MM.1S (cell line): Measurements from ENCODE around the gene IZUMO1R.

ENCODE experiments used
- DNase-seq: peaks from one replicate; pipeline ENCODE4 v3.0.0-alpha.2; 2015
- H2AFZ ChIP-seq: fragments of 300-600 bp; sonication (generic); 2 replicates; pipeline ENCODE4 v1.6.0; 2016; ENCODE audit warnings: antibody characterized with exemption, low read length
- H3F3A ChIP-seq: fragments of 300-600 bp; sonication (generic); 2 replicates; pipeline ENCODE4 v1.6.1; 2016; ENCODE audit warnings: mild to moderate bottlenecking, antibody characterized with exemption, low read length, moderate library complexity, mixed read lengths; ENCODE audit not compliant: insufficient read depth
- H3K27ac ChIP-seq: fragments of 300-600 bp; sonication (generic); 2 replicates; pipeline ENCODE4 v1.5.1; 2016; ENCODE audit warnings: mild to moderate bottlenecking, low read length
- H3K27me3 ChIP-seq: fragments of 300-600 bp; sonication (generic); replicated peaks from 2 replicates; pipeline ENCODE4 v1.6.0; 2016; ENCODE audit warnings: low read length; ENCODE audit not compliant: insufficient read depth
- H3K36me3 ChIP-seq: fragments of 300-600 bp; sonication (generic); replicated peaks from 2 replicates; pipeline ENCODE4 v1.6.1; 2016; ENCODE audit warnings: mild to moderate bottlenecking, low read length, mixed read lengths; ENCODE audit not compliant: insufficient read depth
- H3K4me1 ChIP-seq: fragments of 300-600 bp; sonication (generic); 2 replicates; pipeline ENCODE4 v1.6.1; 2016; ENCODE audit warnings: low read length, mixed read lengths
- H3K4me2 ChIP-seq: fragments of 300-600 bp; sonication (generic); 2 replicates; pipeline ENCODE4 v1.6.0; 2016; ENCODE audit warnings: low read depth, low read length
- H3K4me3 ChIP-seq: fragments of 300-600 bp; sonication (generic); 2 replicates; pipeline ENCODE4 v1.5.1; 2016; ENCODE audit warnings: low read length, mixed read lengths
- H3K79me2 ChIP-seq: fragments of 300-600 bp; sonication (generic); 2 replicates; pipeline ENCODE4 v1.6.1; 2016; ENCODE audit warnings: mixed run types, low read length, mixed read lengths
- H3K9ac ChIP-seq: fragments of 300-600 bp; sonication (generic); 2 replicates; pipeline ENCODE4 v1.6.1; 2016; ENCODE audit warnings: low read length, mixed read lengths
- H3K9me2 ChIP-seq: fragments of 300-600 bp; sonication (generic); replicated peaks from 2 replicates; pipeline ENCODE4 v1.6.1; 2016; ENCODE audit warnings: mild to moderate bottlenecking, low read length, mixed read lengths; ENCODE audit not compliant: insufficient read depth
- H3K9me3 ChIP-seq: fragments of 300-600 bp; sonication (generic); replicated peaks from 2 replicates; pipeline ENCODE4 v1.6.1; 2016; ENCODE audit warnings: mild to moderate bottlenecking, low read length, mixed read lengths; ENCODE audit not compliant: insufficient read depth
- H4K20me1 ChIP-seq: fragments of 300-600 bp; sonication (generic); 2 replicates; pipeline ENCODE4 v1.6.1; 2016; ENCODE audit warnings: mild to moderate bottlenecking, low read length, moderate library complexity, mixed read lengths; ENCODE audit not compliant: insufficient read depth
- EZH2 ChIP-seq: fragments of 300-600 bp; sonication (generic); optimal IDR thresholded peaks from 2 replicates; pipeline ENCODE3; 2017; ENCODE audit warnings: low read depth, mild to moderate bottlenecking, antibody characterized with exemption, low read length, mixed read lengths
- EZH2phosphoT487 ChIP-seq: fragments of 300-600 bp; sonication (generic); IDR thresholded peaks from 2 replicates; pipeline ENCODE4 v1.6.1; 2018; ENCODE audit warnings: antibody characterized with exemption, low read length
- TF ChIP-seq, protein P1 (sequence below): fragments of 300-600 bp; sonication (generic); IDR thresholded peaks from 2 replicates; pipeline ENCODE4 v1.5.1; 2016; ENCODE audit warnings: antibody characterized with exemption, low read length, mixed read lengths

IZUMO1R gene

GRCh38 chr11:94303966-94304958 is at the start of gene IZUMO1R:
TSS of gene IZUMO1R (plus strand) at chr11:94304580. CDS start at chr11:94305637, 1,057 bp downstream.
- Histone ChIP-seq H3F3A (no peaks in the 10 kb centered on the region), H3K27ac (no peak within 1 kb of the TSS), H3K9me2 (no peaks in the 10 kb centered on the region), H3K4me3 (no peak within 1 kb of the TSS), H2AFZ (no peak within 1 kb of the TSS), H3K36me3 (no peaks in the 10 kb centered on the region), H4K20me1 (no peaks in the 10 kb centered on the region), H3K4me1 (no peaks in the 10 kb centered on the region), H3K9ac (no peak within 1 kb of the TSS), H3K79me2 (no peaks in the 10 kb centered on the region), H3K9me3 (no peaks in the 10 kb centered on the region), H3K27me3 (no peaks in the 10 kb centered on the region), H3K4me2 (no peak within 1 kb of the TSS)
- no peak for DNase-seq
- TF ChIP-seq, protein P1, sequence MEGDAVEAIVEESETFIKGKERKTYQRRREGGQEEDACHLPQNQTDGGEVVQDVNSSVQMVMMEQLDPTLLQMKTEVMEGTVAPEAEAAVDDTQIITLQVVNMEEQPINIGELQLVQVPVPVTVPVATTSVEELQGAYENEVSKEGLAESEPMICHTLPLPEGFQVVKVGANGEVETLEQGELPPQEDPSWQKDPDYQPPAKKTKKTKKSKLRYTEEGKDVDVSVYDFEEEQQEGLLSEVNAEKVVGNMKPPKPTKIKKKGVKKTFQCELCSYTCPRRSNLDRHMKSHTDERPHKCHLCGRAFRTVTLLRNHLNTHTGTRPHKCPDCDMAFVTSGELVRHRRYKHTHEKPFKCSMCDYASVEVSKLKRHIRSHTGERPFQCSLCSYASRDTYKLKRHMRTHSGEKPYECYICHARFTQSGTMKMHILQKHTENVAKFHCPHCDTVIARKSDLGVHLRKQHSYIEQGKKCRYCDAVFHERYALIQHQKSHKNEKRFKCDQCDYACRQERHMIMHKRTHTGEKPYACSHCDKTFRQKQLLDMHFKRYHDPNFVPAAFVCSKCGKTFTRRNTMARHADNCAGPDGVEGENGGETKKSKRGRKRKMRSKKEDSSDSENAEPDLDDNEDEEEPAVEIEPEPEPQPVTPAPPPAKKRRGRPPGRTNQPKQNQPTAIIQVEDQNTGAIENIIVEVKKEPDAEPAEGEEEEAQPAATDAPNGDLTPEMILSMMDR = no peak
- TF ChIP-seq EZH2 (no peak), EZH2phosphoT487 (no peak)

DNA sequence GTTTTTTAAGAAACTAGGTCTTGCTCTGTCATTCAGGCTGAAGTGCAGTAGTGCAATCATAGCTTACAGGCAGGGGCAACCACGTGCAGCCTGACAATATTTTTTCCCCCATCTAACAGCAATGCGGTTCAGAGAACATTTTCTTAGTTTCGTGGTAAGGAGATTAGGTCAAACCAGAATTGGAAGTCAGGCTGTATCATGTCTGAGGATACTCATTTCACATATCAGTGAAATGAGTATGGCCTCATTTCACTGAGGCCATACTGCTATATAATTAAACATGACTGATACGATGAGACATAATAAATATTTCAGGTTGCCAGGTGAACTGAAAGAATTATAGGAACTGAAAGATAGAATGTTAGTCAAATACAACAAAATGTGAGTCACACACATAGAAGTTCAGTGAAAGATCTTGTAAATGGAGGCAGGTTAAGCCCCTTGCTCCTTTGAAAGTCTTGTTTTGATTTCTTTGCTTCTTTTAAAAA is 32.5 kb upstream of the IZUMO1R start:
- Histone ChIP-seq H3K79me2 (no peaks in the 10 kb centered on the region), H4K20me1 (no peaks in the 10 kb centered on the region), H3K4me2 (no peak overlapping the region), H3K9ac (no peak overlapping the region), H3K36me3 (no peaks in the 10 kb centered on the region), H3K27ac (peak overlapping the region; percentile 7; the same call in 1 of the 2 replicates), H3K4me3 (no peak overlapping the region), H3K4me1 (0 out of 2 replicates have a peak, but pooled peaks cover 7% of the 10 kb centered on the region), H3K9me3 (no peaks in the 10 kb centered on the region), H3K27me3 (no peaks in the 10 kb centered on the region), H3K9me2 (no peaks in the 10 kb centered on the region), H2AFZ (no peak overlapping the region), H3F3A (no peaks in the 10 kb centered on the region)
- TF ChIP-seq EZH2phosphoT487 (no peak), EZH2 (no peak)
- TF ChIP-seq, protein P1 = no peak
- peak; percentile 54 for DNase-seq

DNA sequence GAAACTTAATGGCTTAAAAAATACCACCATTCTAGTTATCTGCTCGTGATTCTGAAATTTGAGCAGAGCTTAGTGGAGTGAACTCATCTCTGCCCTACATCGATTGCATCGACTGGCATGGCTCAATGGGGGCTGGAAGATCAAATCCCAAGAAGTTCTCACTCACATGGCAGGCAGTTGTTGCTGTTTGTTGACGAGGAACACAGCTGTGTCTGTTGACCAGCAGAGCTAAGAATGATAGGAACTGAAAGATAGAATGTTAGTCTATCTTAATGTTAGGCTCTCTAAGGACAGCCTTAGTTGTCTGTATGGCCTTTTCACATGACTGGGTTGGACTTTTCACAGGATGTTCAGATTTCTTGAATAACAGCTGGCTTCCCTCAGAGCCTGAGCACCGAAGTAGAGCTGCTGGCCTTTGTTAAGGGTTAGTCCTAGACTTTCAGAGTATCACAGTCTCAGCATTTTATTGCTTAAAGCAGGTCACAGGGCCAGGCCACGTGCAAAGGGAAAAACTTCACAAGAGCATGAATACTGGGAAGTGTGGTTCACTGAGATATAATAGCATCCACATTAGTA is 31.6 kb upstream of the IZUMO1R start:
- H3K9me3 ChIP-seq = no peaks in the 10 kb centered on the region
- TF ChIP-seq EZH2phosphoT487 = no peak
- TF ChIP-seq, protein P1 = no peak
- TF ChIP-seq EZH2 = no peak
- no peak overlapping the region for H3K4me3 ChIP-seq
- 0 out of 2 replicates have a peak, but pooled peaks cover 7% of the 10 kb centered on the region for H3K4me1 ChIP-seq
- no peak overlapping the region for H3K4me2 ChIP-seq
- H3K27ac ChIP-seq = peak overlapping the region; percentile 7; the same call in 1 of the 2 replicates
- H3K36me3 ChIP-seq = no peaks in the 10 kb centered on the region
- no peak overlapping the region for H2AFZ ChIP-seq
- H3K9me2 ChIP-seq = no peaks in the 10 kb centered on the region
- H4K20me1 ChIP-seq = no peaks in the 10 kb centered on the region
- H3K27me3 ChIP-seq = no peaks in the 10 kb centered on the region
- H3K79me2 ChIP-seq = no peaks in the 10 kb centered on the region
- H3K9ac ChIP-seq = no peak overlapping the region
- peak; percentile 19 for DNase-seq
- no peaks in the 10 kb centered on the region for H3F3A ChIP-seq
